ENCODE results near the gene PRKN. TPM values are rescaled to one million over a fixed set of nuclear protein-coding genes. Genes with fewer than 3 reads are reported as not detected.

Gene PRKN
- total RNA-seq, 1 experiment from 2014 or later: 2.0 TPM

DNA sequence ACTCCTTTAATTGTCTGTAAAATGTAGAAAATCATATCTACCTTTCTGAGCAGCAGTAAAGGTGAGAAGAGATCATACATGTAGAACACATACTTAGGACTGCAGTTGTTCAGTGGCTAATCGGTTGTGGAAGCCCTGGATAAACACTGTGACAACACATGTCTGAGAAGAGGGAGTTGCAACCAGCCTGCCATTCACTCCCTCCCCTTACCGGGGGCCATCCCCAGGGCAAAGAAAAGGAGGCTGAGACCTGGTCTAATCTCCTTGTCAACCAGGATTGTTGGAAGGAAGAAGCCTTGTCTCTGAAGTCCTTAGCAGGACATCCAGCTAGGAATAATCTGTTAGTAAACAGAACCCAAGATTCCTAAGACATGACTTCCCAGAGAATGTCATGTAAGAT, 991.2 kb downstream of the PRKN start:
- no peak overlapping the region for H3K56ac ChIP-seq (ENCODE audit: insufficient read length, low read depth, low read length)
- H3K14ac ChIP-seq (ENCODE audit: insufficient read depth, low read length): no peak overlapping the region
- H3K79me1 ChIP-seq (ENCODE audit: insufficient read depth, low read depth, low read length, poor library complexity, severe bottlenecking): no peaks in the 10 kb centered on the region
- WGBS (ENCODE audit: extremely low coverage, insufficient read length, low lambda C conversion rate): no CpG with 5 or more reads among the region's 2 CpGs
- no peak overlapping the region for H2BK5ac ChIP-seq (ENCODE audit: insufficient read length, low read length)
- no peak overlapping the region for H2BK20ac ChIP-seq (ENCODE audit: low read depth, low read length, poor library complexity, severe bottlenecking)
- Mint-ChIP-seq H3K4me3 (no peak overlapping the region), H3K36me3 (ENCODE audit: insufficient read depth in 1 of 3, low read depth in 3 of 3) (no peaks in the 10 kb centered on the region), H3K27me3 (ENCODE audit: low read depth) (peaks cover 2% of the 10 kb centered on the region), H3K4me1 (peaks cover 5% of the 10 kb centered on the region in 2 experiments; a peak in 2 of 4 replicates), H3K9me3 (no peaks in the 10 kb centered on the region), H3K27ac (no peak overlapping the region; a peak in 1 of 7 replicates)
- H4K8ac ChIP-seq (replicated peaks; ENCODE audit: insufficient read length, low read depth, low read length): no peak overlapping the region
- TF ChIP-seq, protein P1, sequence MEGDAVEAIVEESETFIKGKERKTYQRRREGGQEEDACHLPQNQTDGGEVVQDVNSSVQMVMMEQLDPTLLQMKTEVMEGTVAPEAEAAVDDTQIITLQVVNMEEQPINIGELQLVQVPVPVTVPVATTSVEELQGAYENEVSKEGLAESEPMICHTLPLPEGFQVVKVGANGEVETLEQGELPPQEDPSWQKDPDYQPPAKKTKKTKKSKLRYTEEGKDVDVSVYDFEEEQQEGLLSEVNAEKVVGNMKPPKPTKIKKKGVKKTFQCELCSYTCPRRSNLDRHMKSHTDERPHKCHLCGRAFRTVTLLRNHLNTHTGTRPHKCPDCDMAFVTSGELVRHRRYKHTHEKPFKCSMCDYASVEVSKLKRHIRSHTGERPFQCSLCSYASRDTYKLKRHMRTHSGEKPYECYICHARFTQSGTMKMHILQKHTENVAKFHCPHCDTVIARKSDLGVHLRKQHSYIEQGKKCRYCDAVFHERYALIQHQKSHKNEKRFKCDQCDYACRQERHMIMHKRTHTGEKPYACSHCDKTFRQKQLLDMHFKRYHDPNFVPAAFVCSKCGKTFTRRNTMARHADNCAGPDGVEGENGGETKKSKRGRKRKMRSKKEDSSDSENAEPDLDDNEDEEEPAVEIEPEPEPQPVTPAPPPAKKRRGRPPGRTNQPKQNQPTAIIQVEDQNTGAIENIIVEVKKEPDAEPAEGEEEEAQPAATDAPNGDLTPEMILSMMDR (conservative IDR thresholded peaks at IDR 0.05): no peak
- H3K23ac ChIP-seq (ENCODE audit: insufficient read length, low read depth, low read length): no peak overlapping the region
- no peak overlapping the region for H3K9ac ChIP-seq (ENCODE audit: extremely low read depth, insufficient read length, low read length)
- no peak for DNase-seq
- H2AFZ ChIP-seq (ENCODE audit: low read length): no peak overlapping the region
- H4K20me1 ChIP-seq (ENCODE audit: control insufficient read depth, insufficient read depth, insufficient read length): no peaks in the 10 kb centered on the region
- H3K27me3 ChIP-seq (ENCODE audit: insufficient read depth, low read length): no peaks in the 10 kb centered on the region
- H3K27ac ChIP-seq (ENCODE audit: insufficient read length, low read depth, low read length): no peak overlapping the region
- no peak overlapping the region for H3K4me2 ChIP-seq (ENCODE audit: insufficient read depth, insufficient read length, low read length)
- H3T11ph ChIP-seq (ENCODE audit: low read length): no peak overlapping the region
- H4K5ac ChIP-seq (ENCODE audit: insufficient read length, low read depth, low read length): no peak overlapping the region
- H3K4me1 ChIP-seq (ENCODE audit: insufficient read depth, low read length): no peaks in the 10 kb centered on the region; the same call in 1 of the 2 replicates
- H2BK12ac ChIP-seq (ENCODE audit: insufficient read length, low read depth, low read length): no peak overlapping the region
- no peak overlapping the region for H2BK120ac ChIP-seq (ENCODE audit: low read depth, low read length, poor library complexity, severe bottlenecking)
- no peak overlapping the region for H3K4ac ChIP-seq (ENCODE audit: low read depth, low read length)
- no peak overlapping the region for H4K91ac ChIP-seq (ENCODE audit: insufficient read length, low read depth, low read length)
- no peaks in the 10 kb centered on the region for H3K23me2 ChIP-seq (ENCODE audit: insufficient read length, low read depth, low read length, poor library complexity, severe bottlenecking)
- H2BK15ac ChIP-seq (ENCODE audit: low read depth, low read length): no peak overlapping the region
- H3K79me2 ChIP-seq (ENCODE audit: insufficient read depth, low read length): no peaks in the 10 kb centered on the region
- no peaks in the 10 kb centered on the region for H3K9me3 ChIP-seq (ENCODE audit: control insufficient read depth, low read depth, low read length)
- no peak overlapping the region for H3K18ac ChIP-seq (ENCODE audit: insufficient read length, low read depth, low read length)
- no peak overlapping the region for H2AK5ac ChIP-seq (ENCODE audit: insufficient read length, low read length)
